PFSK-1 (cell line): ENCODE data around the gene COX4I1.

ENCODE experiments used
- FOXP2 ChIP-seq: optimal IDR thresholded peaks from 2 replicates; pipeline ENCODE3; 2011; ENCODE audit warnings: borderline replicate concordance, control low read depth, inconsistent platforms; ENCODE audit not compliant: insufficient read depth; ENCODE audit errors: extremely low read length, extremely low read depth
- POLR2AphosphoS5 ChIP-seq: IDR thresholded peaks from 2 replicates; pipeline ENCODE4 v1.6.1; 2012; ENCODE audit warnings: low read depth, mild to moderate bottlenecking, control low read depth, low read length, moderate library complexity
- SIN3A ChIP-seq: IDR thresholded peaks from 2 replicates; pipeline ENCODE4 v1.6.1; 2012; ENCODE audit warnings: mild to moderate bottlenecking, low read length, moderate library complexity, borderline replicate concordance; ENCODE audit not compliant: insufficient read depth
- TAF1 ChIP-seq: IDR thresholded peaks from 2 replicates; pipeline ENCODE4 v1.6.1; 2012; ENCODE audit warnings: low read length, control low read depth, borderline replicate concordance; ENCODE audit not compliant: insufficient read depth
- TF ChIP-seq, protein P1 (sequence below), 2 experiments: IDR thresholded peaks; 2 replicates each; pipeline versions ENCODE4 v1.6.1 to v1.8.0; 2011 to 2012; ENCODE audit warnings: low read depth in 2 of 2, low read length in 2 of 2, control low read depth in 1 of 2, inconsistent platforms in 1 of 2, mild to moderate bottlenecking in 1 of 2, moderate library complexity in 1 of 2; ENCODE audit not compliant: insufficient read depth in 1 of 2

Gene COX4I1

DNA sequence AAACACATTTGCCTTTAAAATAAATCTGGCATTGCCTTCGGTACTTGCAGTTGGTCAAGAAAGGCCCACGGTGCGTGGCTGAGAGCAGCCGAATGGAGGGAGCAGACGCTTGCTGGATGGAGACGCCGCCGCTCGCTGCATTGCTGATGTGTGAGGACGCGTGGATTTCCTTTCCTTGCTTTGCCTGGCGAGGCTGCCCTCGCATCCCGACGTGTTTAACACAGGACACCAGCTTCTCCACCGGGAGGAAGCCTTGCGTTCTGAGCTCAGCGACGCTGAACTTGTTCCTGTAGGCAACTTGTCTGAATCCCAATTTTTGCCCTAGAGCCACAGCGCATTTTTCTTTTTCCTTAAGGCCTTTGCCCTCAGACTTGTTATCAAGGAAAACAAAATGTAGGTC is 45.8 kb downstream of the COX4I1 start:
- no peak for TF ChIP-seq TAF1
- TF ChIP-seq, protein P1, sequence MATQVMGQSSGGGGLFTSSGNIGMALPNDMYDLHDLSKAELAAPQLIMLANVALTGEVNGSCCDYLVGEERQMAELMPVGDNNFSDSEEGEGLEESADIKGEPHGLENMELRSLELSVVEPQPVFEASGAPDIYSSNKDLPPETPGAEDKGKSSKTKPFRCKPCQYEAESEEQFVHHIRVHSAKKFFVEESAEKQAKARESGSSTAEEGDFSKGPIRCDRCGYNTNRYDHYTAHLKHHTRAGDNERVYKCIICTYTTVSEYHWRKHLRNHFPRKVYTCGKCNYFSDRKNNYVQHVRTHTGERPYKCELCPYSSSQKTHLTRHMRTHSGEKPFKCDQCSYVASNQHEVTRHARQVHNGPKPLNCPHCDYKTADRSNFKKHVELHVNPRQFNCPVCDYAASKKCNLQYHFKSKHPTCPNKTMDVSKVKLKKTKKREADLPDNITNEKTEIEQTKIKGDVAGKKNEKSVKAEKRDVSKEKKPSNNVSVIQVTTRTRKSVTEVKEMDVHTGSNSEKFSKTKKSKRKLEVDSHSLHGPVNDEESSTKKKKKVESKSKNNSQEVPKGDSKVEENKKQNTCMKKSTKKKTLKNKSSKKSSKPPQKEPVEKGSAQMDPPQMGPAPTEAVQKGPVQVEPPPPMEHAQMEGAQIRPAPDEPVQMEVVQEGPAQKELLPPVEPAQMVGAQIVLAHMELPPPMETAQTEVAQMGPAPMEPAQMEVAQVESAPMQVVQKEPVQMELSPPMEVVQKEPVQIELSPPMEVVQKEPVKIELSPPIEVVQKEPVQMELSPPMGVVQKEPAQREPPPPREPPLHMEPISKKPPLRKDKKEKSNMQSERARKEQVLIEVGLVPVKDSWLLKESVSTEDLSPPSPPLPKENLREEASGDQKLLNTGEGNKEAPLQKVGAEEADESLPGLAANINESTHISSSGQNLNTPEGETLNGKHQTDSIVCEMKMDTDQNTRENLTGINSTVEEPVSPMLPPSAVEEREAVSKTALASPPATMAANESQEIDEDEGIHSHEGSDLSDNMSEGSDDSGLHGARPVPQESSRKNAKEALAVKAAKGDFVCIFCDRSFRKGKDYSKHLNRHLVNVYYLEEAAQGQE (IDR thresholded peaks at IDR 0.05; ENCODE audit: insufficient read depth in 1 of 2, low read depth in 2 of 2, low read length in 2 of 2): no peak
- no peak for TF ChIP-seq FOXP2
- TF ChIP-seq SIN3A: no peak
- TF ChIP-seq POLR2AphosphoS5: no peak

DNA sequence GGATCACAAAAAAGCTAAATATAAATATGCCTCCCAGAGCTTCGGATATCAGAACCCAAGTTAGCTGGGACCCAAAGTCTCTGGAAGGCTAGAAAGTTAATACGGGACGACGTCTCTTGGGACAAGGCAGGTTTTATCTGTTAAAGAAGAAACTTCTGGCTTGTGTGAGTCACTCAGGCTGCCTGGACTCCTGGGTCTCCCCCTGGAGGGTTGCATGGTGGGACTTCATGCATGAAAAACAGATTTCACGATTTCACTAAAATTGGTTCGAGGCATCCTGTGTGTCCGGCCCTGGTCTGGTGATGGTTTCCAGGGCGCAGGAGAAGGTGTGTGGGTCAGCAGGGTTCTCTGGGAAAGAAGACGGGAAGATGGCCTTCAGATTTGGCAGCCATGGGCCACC is 47.0 kb downstream of the COX4I1 start:
- TF ChIP-seq SIN3A: no peak
- no peak for TF ChIP-seq POLR2AphosphoS5
- TF ChIP-seq, protein P1 (IDR thresholded peaks at IDR 0.05; ENCODE audit: insufficient read depth in 1 of 2, low read depth in 2 of 2, low read length in 2 of 2): no peak
- TF ChIP-seq TAF1: no peak
- no peak for TF ChIP-seq FOXP2

DNA sequence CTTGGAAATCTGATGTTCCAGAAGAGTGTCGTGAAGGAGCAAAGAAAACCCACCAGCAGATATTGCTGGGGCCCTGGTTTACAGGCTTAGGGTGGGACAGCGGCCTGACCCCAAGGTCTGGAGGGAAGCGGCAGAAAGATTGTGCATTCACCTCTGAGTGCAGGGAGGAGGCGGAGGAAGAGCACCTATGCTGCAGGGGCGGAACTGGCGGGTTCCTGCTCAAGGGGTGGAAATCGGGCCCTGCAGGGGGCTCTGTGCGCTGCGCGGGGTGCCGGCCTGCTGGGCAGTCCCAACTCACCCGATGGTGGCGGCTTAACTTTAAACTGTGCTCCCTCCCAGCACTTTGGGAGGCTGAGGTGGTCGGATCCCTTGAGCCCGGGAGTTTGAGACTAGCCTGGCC is 47.5 kb downstream of the COX4I1 start:
- no peak for TF ChIP-seq FOXP2
- no peak for TF ChIP-seq POLR2AphosphoS5
- TF ChIP-seq TAF1: no peak
- TF ChIP-seq, protein P1 (IDR thresholded peaks at IDR 0.05; ENCODE audit: insufficient read depth in 1 of 2, low read depth in 2 of 2, low read length in 2 of 2): no peak
- no peak for TF ChIP-seq SIN3A

DNA sequence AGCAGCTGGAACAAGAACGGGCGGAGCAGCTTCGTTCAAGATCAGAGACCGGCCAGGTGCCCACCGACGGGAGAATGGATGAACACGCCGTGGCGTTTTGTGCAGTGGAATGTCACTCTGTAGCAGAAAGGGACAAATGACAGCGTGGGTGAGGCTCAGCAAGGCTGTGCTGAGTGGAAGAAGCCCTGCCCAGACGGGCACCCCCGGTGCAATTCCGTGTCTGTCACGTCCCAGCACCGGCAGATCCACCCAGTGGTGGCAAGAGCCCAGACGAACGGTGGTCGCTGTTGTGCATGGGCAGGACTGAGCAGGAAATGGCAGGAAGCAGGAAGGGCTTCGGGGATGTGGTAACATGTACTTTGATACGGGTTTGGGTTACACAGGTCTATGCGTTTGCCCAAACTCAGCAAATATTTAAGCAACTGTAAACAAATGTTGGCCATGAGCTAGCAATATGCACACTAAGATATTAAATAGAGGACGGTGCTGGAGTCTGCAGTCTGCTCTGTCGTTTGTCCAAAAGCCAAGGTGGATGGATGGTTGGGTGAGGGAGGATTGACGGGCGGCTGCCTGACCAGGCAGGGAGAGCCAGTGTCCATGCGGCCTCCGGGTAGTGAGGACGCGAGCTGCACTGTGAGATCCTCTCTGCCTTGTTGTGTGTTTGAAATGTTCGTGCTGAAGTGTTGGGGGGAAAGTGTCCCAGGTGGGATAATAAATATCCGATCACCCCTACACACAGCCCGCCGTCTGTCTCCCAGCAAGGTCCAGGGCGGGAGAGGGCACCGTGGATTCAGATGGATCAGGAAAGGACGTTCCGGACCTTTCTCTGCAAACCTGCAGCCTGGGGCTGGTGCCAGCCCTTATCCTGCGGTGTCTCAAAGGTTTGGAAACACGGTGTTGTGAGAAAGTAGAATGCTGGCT is 48.4 kb downstream of the COX4I1 start:
- TF ChIP-seq TAF1 (no peak), POLR2AphosphoS5 (no peak), SIN3A (no peak), FOXP2 (no peak)
- TF ChIP-seq, protein P1 (IDR thresholded peaks at IDR 0.05; ENCODE audit: insufficient read depth in 1 of 2, low read depth in 2 of 2, low read length in 2 of 2): no peak

DNA sequence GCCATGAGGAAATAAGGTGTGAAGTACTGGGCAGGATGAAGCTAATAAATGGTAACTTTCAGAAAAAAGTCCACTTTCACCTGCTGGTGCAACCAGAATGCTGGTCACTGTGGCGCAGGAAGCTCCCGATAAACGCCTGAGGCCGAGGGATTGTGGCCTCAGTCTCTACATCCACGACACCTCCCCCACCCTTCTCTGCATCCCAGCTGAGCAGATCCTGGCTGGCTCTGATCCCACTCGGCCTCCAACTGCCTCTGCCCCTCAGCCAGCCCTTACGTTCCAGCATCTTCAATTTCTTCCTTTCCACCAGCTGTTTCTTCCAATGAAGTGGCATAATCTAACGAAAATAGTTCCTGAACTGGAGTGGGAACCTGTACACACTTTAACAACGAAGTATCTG is 49.5 kb downstream of the COX4I1 start:
- TF ChIP-seq POLR2AphosphoS5 (no peak), FOXP2 (no peak), SIN3A (no peak), TAF1 (no peak)
- TF ChIP-seq, protein P1 (IDR thresholded peaks at IDR 0.05; ENCODE audit: insufficient read depth in 1 of 2, low read depth in 2 of 2, low read length in 2 of 2): no peak
